Endodermal cell (in vitro differentiated cells): ENCODE measurements around the gene MRPL40. TPM values are rescaled to one million over a fixed set of nuclear protein-coding genes. Genes with fewer than 3 reads are reported as not detected.

Experiments
- DNase-seq: peaks from one replicate; pipeline ENCODE4 v3.0.0-alpha.2; 2017
- H3K27ac ChIP-seq: 2 replicates; pipeline ENCODE4 v1.5.1; 2013; ENCODE audit warnings: mild to moderate bottlenecking, low read depth, low read length, moderate library complexity
- H3K27me3 ChIP-seq: 2 replicates; pipeline ENCODE4 v1.6.1; 2013; ENCODE audit warnings: mild to moderate bottlenecking, low read length, moderate library complexity; ENCODE audit not compliant: insufficient read depth, control insufficient read depth, poor library complexity, severe bottlenecking
- H3K36me3 ChIP-seq: 2 replicates; pipeline ENCODE4 v1.7.0; 2013; ENCODE audit warnings: mild to moderate bottlenecking, low read length, moderate library complexity; ENCODE audit not compliant: control insufficient read depth, insufficient read depth
- H3K4me1 ChIP-seq: one replicate; pipeline ENCODE4 v1.7.0; 2013; ENCODE audit warnings: low read length; ENCODE audit not compliant: control insufficient read depth, insufficient read depth
- H3K4me3 ChIP-seq: 2 replicates; pipeline ENCODE4 v1.5.1; 2013; ENCODE audit warnings: mild to moderate bottlenecking, low read length, moderate library complexity
- H3K9ac ChIP-seq: 2 replicates; pipeline ENCODE4 v1.6.1; 2013; ENCODE audit warnings: mild to moderate bottlenecking, low read length, moderate library complexity; ENCODE audit not compliant: poor library complexity, severe bottlenecking; ENCODE audit errors: extremely low read depth
- H3K9me3 ChIP-seq: 2 replicates; pipeline ENCODE4 v1.6.1; 2013; ENCODE audit warnings: mild to moderate bottlenecking, low read length, moderate library complexity; ENCODE audit not compliant: control insufficient read depth
- H3K27ac Mint-ChIP-seq: 2 replicates; pipeline ENCODE4 v1.8.0; 2020; ENCODE audit warnings: mixed read lengths
- H3K27me3 Mint-ChIP-seq: 2 replicates; pipeline ENCODE4 v1.8.0; 2021; ENCODE audit warnings: mild to moderate bottlenecking, mixed read lengths; ENCODE audit not compliant: insufficient read depth
- H3K36me3 Mint-ChIP-seq: 2 replicates; pipeline ENCODE4 v1.8.0; 2020; ENCODE audit warnings: low read depth, mixed read lengths
- H3K4me1 Mint-ChIP-seq: 2 replicates; pipeline ENCODE4 v1.8.0; 2020; ENCODE audit warnings: mixed read lengths
- H3K4me3 Mint-ChIP-seq: 2 replicates; pipeline ENCODE4 v1.8.0; 2020; ENCODE audit warnings: mild to moderate bottlenecking, moderate library complexity, mixed read lengths
- H3K9me3 Mint-ChIP-seq: 2 replicates; pipeline ENCODE4 v1.8.0; 2020; ENCODE audit warnings: mild to moderate bottlenecking, mixed read lengths
- WGBS, 2 experiments: methylation state at CpG; one replicate each; pipeline versions ENCODE4 v1.1.5 to v1.1.7; 2013; ENCODE audit warnings: missing lambda C conversion rate in 2 of 2, mixed read lengths in 1 of 2; ENCODE audit not compliant: insufficient coverage in 1 of 2, insufficient read length in 1 of 2; 5-methylcytosine and 5-hydroxymethylcytosine counted together
- total RNA-seq, 2 donors: library from RNA; stranded (reverse); fragmentation: NEBNext Ultra II Directional in 1 of 2; extraction: Animal tissue kit (Norgen Biotek cat#: 25700) in 1 of 2; gene quantifications; 2 replicates in 1 of 2; 3 replicates in 1 of 2; pipeline ENCODE4 v1.2.1, GENCODE V29; 2021
- TF ChIP-seq, protein P1 (sequence below): fragments of 200-600 bp; sonication (generic); conservative IDR thresholded peaks from 2 replicates; pipeline ENCODE4 v1.5.0; 2021; ENCODE audit warnings: antibody characterized with exemption, mild to moderate bottlenecking

Gene MRPL40
- total RNA-seq, 2 donors from 2014 or later = 20.3 to 26.5 TPM

GRCh38 chr22:19480789-19481188, 48.4 kb downstream of the MRPL40 start:
- Mint-ChIP-seq H3K9me3 (no peaks in the 10 kb centered on the region), H3K4me1 (peaks cover 15% of the 10 kb centered on the region), H3K4me3 (peak overlapping the region; percentile 93), H3K36me3 (peaks cover 20% of the 10 kb centered on the region), H3K27ac (no peak overlapping the region), H3K27me3 (no peaks in the 10 kb centered on the region)
- H3K27ac ChIP-seq = no peak overlapping the region
- H3K9me3 ChIP-seq = no peaks in the 10 kb centered on the region
- peak overlapping the region; percentile 93 for H3K4me3 ChIP-seq
- peak overlapping the region; percentile 99 for H3K9ac ChIP-seq
- no peak for DNase-seq
- WGBS, 2 experiments = 76 to 79% methylated on average over 10 of the region's 10 CpGs
- no peaks in the 10 kb centered on the region for H3K27me3 ChIP-seq
- H3K4me1 ChIP-seq = no peaks in the 10 kb centered on the region
- H3K36me3 ChIP-seq = peaks cover 32% of the 10 kb centered on the region
- TF ChIP-seq, protein P1, sequence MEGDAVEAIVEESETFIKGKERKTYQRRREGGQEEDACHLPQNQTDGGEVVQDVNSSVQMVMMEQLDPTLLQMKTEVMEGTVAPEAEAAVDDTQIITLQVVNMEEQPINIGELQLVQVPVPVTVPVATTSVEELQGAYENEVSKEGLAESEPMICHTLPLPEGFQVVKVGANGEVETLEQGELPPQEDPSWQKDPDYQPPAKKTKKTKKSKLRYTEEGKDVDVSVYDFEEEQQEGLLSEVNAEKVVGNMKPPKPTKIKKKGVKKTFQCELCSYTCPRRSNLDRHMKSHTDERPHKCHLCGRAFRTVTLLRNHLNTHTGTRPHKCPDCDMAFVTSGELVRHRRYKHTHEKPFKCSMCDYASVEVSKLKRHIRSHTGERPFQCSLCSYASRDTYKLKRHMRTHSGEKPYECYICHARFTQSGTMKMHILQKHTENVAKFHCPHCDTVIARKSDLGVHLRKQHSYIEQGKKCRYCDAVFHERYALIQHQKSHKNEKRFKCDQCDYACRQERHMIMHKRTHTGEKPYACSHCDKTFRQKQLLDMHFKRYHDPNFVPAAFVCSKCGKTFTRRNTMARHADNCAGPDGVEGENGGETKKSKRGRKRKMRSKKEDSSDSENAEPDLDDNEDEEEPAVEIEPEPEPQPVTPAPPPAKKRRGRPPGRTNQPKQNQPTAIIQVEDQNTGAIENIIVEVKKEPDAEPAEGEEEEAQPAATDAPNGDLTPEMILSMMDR = no peak

- no peak for DNase-seq
- Histone ChIP-seq H3K4me3 (no peak overlapping the region), H3K36me3 (peaks cover 36% of the 10 kb centered on the region), H3K4me1 (no peaks in the 10 kb centered on the region), H3K27ac (no peak overlapping the region), H3K9me3 (no peaks in the 10 kb centered on the region), H3K27me3 (no peaks in the 10 kb centered on the region), H3K9ac (no peak overlapping the region)
- TF ChIP-seq, protein P1 = no peak
- Mint-ChIP-seq H3K27me3 (no peaks in the 10 kb centered on the region), H3K27ac (no peak overlapping the region), H3K9me3 (no peaks in the 10 kb centered on the region), H3K36me3 (peaks cover 24% of the 10 kb centered on the region), H3K4me3 (no peak overlapping the region), H3K4me1 (peaks cover 15% of the 10 kb centered on the region)
- 94 to 98% methylated on average over 5 to 9 of the region's 9 CpGs for WGBS, 2 experiments
Observed at GRCh38 chr22:19482297-19482696, 50.0 kb downstream of the MRPL40 start.

GRCh38 chr22:19483481-19484244, 51.3 kb downstream of the MRPL40 start:
- H3K9ac ChIP-seq = no peak overlapping the region
- H3K4me1 ChIP-seq = no peaks in the 10 kb centered on the region
- DNase-seq = no peak
- WGBS, 2 experiments = 94 to 100% methylated on average over 3 to 8 of the region's 8 CpGs
- Mint-ChIP-seq H3K27ac (no peak overlapping the region), H3K4me1 (peaks cover 8% of the 10 kb centered on the region), H3K4me3 (no peak overlapping the region), H3K9me3 (no peaks in the 10 kb centered on the region), H3K27me3 (no peaks in the 10 kb centered on the region), H3K36me3 (peaks cover 31% of the 10 kb centered on the region)
- no peaks in the 10 kb centered on the region for H3K9me3 ChIP-seq
- TF ChIP-seq, protein P1 = no peak
- H3K27ac ChIP-seq = no peak overlapping the region
- peaks cover 45% of the 10 kb centered on the region for H3K36me3 ChIP-seq
- no peak overlapping the region for H3K4me3 ChIP-seq
- H3K27me3 ChIP-seq = no peaks in the 10 kb centered on the region

Other genes starting within 250 kb of the MRPL40 start
- 10 to 100 TPM; 11.8 to 14.4 TPM for gene CLTCL1, start 140.8 kb upstream of the MRPL40 start, total RNA-seq
- gene HIRA, start 812 bp upstream of the MRPL40 start, total RNA-seq = 10 to 100 TPM; 44.8 to 46.6 TPM
- 10 to 100 TPM; 27.4 to 31.5 TPM for gene C22orf39, start 15.2 kb downstream of the MRPL40 start, total RNA-seq
- 10 to 100 TPM; 67.7 to 69.2 TPM for gene UFD1, start 46.6 kb downstream of the MRPL40 start, total RNA-seq
- 10 to 100 TPM; 30.3 to 31.2 TPM for gene CDC45, start 47.4 kb downstream of the MRPL40 start, total RNA-seq
- gene CLDN5, start 91.9 kb downstream of the MRPL40 start, total RNA-seq = under 1 TPM; 0.20 to 0.66 TPM